HG02938 (cell line): ENCODE data around the gene NRXN3.

ENCODE experiments used
- ATAC-seq: cut with Tn5 transposase; IDR thresholded peaks from one replicate; pipeline ENCODE4 v1.9.1; 2021; ENCODE audit warnings: mild to moderate bottlenecking, moderate library complexity; ENCODE audit not compliant: unreplicated experiment

The NRXN3 gene

DNA sequence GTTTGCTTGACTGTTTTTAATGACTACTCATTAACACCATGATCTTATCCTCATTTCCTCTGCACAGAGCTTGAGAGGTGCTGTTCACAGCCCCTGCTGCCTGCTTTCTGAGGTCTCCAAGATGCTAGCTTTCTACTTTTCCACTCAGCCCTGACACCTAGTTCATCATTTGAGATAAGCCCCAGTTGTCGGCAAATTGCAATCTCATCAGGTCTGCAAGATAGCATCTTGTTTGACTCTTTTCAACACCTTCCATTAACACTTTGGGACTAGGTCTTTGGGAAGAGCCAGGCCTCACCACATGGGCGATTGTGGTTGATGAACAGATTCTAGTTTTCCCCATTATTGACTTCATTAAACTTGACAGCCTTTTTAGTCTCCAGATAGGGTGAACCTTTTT is 1136.4 kb downstream of the NRXN3 start:
- no peak for ATAC-seq

GRCh38 chr14:79318371-79318770 is 1148.2 kb downstream of the NRXN3 start:
- no peak for ATAC-seq

DNA sequence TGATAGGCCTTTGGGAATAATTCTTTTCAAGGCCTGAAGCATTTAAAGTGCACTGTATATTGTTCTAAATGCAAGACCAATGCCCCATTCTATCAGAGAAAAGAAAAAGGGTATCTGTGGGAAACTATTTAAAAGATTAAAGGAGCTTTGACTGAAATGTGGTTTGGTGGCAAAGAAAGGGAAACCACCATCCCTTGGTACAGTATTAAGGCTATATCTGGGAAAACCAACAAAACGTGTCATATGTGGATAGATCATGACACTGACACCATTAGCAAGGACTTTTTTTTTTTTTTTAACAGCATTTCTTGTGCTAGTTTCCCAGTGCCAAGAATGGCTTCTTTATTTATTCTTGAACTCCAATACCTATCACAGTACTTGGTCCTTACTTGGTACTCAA is 1150.4 kb downstream of the NRXN3 start:
- no peak for ATAC-seq

DNA sequence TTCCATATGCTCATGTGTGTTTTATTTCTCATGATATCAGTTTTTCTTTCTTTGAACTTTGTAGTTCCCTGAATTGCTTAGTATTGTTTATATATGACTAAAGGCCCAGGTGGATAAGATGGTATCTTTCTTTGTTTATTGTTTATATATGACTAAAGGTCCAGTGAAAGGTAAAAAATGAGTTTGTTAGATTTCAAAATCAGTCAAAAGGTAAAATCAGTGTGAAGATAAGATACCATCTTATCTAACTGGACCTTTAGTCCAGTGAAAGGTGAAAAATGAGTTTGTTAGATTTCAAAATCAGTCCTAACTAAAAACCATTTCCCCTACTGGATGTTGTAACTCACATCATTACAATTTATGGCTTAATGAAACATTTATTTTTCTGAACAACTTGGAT is 1150.9 kb downstream of the NRXN3 start:
- no peak for ATAC-seq

GRCh38 chr14:79325071-79325470 is 1154.9 kb downstream of the NRXN3 start:
- no peak for ATAC-seq

DNA sequence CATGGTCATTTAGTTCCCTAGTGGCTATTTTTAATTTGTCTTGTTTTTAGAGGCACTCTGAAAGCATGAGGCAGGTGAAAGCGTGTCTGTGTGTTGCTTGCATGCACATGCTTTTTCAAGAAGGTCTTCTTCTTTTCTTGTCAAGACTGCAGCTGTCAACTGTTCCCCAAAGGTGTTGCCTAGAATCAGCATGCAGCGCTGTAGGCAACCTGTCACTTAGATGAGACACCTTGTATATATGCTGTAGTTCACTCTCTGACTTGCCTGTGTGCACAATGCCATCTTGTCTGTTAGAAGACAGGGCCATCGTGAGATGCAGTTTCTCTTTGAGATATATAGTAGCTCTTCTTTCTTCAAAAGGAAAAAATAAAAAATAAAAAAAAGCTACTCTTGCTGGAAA is 1155.4 kb downstream of the NRXN3 start:
- no peak for ATAC-seq

DNA sequence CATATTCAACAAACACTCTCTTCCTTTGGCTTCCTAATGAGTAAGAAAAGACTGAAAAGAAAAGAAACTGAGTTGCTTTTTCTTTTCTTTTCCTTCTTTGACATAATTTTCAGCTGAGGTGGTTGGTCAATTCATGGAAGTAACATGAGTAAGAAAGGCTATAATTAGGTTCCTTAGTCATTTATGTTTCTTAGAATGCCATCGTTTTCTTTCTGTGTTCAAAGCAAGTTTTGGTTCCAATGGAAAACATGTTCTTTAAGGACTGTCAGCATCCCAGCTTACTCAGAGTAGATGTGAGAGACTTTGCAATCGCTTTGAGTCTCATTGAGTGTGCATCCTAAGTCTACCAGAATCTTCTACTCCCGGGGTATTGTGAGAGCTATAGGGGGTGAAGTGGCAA is 1158.7 kb downstream of the NRXN3 start:
- ATAC-seq, result no peak

DNA sequence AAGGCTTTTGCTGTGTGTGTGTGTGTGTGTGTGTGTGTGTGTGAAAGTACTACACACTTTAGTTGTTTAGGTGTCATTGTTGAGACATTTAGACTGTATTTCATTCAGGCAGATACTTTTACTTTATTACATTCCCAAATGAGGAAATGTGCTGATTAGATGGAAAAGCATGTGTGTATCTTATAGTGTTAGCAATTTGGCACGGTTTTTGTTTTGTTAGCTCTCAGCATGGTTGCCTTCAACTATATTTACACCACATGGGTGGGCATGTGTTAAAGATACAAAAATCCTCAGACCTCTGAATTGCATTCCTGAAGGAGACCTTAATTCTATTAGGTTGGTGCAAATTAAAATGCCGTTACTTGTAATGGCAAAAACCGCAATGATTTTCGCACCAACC is 1161.7 kb downstream of the NRXN3 start:
- no peak for ATAC-seq

DNA sequence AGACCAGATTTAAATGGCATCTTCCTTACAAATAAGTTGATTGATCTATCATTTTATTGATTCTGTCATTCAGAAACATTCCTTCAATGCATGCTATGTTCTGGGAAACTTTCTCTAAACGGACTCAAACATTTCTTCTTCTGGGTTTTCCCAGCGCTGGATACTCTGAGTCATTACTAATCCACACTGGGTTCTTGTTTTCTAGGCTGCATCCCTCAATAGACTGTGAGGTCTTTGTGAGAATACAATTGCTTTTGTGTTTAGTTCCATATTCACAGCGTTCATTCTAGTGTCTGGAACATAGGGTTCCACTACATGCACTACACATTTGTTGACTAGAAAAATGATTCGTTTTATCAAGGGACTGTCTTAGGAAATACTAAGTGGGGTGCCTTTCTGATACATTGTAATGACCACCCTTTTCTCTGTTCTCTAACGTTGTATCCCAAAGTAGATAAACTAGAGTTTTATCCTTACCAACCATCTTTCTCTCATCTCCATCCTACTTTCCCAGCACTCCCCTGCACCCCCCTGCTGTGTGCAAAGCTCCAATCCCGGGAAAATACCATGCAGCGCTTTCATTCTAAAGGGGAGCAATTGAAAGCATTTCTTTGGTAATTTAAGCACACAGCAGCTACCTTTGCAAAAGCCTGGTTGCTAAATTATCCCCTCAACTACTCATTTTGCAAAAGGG is 1162.5 kb downstream of the NRXN3 start:
- ATAC-seq, result no peak

DNA sequence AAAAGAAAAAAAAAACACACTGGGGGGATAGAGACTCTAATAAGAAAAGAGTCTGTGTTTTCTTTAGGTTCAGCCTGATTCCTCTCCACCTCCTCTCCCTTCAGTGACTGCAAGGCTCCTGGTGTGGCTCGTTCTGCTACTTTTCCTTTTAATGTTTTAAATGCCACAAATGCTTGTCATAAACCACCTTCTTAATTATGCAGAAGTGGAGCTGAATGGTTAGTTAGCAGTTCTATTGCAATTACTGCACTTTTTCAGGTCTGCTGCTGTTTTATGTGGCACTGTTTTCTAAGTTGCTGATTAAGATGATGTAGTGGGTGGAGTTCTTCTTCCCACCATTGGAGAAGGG is 1163.0 kb downstream of the NRXN3 start:
- no peak for ATAC-seq

DNA sequence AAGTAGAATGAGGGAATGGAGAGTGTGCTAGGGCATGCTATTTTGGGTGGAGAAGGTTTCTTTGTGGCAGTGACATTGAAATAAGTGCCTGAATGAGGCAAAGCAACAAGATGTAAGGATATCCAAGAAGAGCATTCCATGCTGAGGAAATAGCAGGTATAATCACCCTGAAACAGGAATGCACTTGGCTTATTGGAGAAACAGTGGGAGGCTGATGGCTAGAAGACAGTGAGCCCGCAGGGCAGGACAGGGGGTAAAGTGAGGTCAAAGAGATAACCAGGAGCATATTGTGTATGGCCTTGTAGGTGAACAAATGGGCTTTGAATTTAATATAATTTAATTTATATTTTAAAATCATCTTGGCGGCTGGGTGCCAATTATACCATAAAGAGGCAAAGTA is 1164.1 kb downstream of the NRXN3 start:
- ATAC-seq, result no peak

GRCh38 chr14:79337761-79338160 is 1167.6 kb downstream of the NRXN3 start:
- ATAC-seq, result no peak

DNA sequence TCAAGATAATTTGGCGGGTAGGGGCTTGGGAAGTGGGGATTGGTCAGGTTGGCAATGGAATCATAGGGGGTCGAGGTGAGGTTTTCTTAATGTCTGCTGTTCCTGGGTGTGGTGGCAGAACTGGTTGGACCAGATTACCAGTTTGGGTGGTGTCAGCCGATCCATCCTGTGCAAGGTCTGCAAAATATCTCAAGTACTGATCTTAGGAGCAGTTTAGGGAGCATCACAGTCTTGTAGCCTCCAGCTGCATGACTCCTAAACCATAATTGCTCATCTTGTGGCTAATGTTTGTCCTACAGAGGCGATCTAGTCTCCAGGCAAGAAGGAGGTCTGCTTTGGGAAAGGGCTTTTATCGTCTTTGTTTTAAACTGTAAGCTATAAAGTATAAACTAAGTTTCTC is 1172.8 kb downstream of the NRXN3 start:
- ATAC-seq, result no peak

GRCh38 chr14:79351011-79351410 is 1180.8 kb downstream of the NRXN3 start:
- ATAC-seq, result no peak

DNA sequence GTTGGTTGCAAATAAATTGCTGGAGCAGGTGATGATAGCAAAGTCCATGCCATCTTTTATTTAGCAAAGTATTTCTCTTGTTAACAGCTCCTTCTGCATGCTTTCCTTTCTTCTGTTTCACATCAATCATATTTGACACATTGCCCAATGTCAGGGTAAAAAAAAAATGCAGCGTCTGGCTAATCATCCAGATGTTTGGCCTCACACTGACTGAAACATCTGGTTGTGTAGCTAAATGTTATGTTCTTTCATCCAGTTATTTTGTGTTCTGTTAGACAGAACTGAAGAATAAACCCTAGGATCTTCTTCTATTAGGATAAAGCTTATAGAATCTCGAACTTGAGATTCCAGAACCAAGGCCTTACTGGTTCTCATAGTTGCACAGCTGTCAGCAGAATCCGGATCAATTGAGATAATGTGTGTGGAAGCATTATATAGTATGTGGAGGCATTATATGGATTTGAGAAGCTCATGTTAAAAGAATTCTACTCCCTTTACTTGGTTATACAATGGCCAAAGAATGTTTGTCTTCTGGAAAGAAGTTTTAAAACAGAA is 1182.0 kb downstream of the NRXN3 start:
- ATAC-seq, result no peak

DNA sequence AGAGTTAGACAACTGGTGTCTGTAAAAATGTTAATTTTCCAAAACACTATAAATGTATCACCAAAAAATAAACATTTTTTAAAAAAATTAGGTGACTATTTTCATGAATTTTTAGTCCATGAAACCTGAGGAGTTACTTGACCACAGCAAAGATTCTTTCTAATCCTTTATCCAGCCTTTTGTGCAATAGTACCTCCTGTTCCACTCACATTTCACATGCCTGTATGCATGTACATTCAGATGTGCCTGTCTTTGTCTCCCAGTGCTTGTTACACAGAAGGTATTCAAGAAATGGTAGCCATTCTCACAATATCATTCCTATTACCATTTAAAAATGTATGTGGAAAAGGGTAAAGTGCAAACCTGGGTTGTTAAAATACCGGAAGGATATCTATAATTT is 1184.2 kb downstream of the NRXN3 start:
- ATAC-seq, result no peak

- no peak for ATAC-seq
These were observed 1185.9 kb downstream of the NRXN3 start for GRCh38 chr14:79356040-79356439.

DNA sequence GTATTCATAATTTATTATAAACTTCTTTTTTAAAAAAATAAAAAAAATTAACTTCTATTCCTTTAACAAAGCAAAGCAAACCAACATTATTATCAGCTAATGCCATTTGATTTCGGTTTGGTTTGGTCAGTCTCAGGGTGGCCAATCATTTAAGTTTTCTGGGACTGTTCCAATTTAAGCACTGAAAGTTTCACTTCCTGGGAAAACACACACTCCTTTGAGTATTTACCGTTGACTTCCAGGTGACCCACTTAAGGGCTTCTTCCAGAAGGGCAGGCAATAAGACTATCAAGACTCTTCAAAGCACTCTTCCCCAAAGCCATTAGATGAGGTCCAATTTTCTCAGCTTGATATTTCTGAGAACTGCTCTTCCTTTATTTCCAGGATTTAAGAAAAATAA is 1187.1 kb downstream of the NRXN3 start:
- ATAC-seq, result no peak

- ATAC-seq, result no peak
These were observed 1193.1 kb downstream of the NRXN3 start for GRCh38 chr14:79363291-79363690.

GRCh38 chr14:79369359-79370332 is 1199.5 kb downstream of the NRXN3 start:
- ATAC-seq, result no peak

DNA sequence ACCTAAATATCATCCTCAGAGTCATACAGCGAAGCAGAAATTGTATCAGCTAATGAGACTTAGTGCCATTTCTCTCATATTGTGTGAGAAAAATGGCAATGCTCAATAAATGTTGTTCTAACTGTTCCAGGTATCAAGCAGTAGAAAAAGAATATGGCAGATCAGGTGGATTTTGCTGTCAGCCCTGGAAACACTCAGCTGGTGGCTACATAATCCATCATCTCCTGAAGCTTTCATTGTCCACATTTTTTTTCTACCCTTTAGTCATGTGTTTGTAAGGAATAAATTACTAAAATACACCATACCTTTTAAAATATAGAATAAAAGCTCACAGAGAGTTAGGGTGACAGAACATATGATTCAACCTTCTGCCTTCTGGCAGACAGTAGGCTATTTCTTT is 1200.8 kb downstream of the NRXN3 start:
- no peak for ATAC-seq

DNA sequence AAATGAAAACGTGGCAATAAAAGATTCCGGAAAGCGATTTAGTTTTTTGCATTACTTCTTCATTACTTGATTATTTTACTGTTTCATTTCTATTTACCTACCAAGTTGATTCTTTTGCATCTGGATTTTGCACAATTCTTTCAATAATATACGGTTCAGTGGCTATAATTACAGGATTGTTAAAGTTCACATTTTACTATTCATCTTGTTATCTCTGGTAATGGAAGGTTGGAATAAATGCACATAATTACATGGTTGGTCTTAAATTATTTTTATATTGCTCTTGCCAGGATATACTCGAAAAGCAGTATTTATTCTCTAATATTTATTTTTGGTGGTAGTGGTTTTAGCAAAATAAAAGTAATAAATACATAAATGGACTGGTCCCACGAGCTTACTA is 1203.3 kb downstream of the NRXN3 start:
- ATAC-seq, result no peak
